ENCODE results near the gene ADAMTS16.

GRCh38 chr5:5155617-5156016, 15.5 kb downstream of the ADAMTS16 start:
- no peak for TF ChIP-seq EZH2phosphoT487 (IDR thresholded peaks at IDR 0.05; ENCODE audit: low read depth, severe bottlenecking, unreplicated experiment)
- TF ChIP-seq EZH2 (IDR thresholded peaks at IDR 0.05; ENCODE audit: borderline replicate concordance): no peak
- TF ChIP-seq, protein P1, sequence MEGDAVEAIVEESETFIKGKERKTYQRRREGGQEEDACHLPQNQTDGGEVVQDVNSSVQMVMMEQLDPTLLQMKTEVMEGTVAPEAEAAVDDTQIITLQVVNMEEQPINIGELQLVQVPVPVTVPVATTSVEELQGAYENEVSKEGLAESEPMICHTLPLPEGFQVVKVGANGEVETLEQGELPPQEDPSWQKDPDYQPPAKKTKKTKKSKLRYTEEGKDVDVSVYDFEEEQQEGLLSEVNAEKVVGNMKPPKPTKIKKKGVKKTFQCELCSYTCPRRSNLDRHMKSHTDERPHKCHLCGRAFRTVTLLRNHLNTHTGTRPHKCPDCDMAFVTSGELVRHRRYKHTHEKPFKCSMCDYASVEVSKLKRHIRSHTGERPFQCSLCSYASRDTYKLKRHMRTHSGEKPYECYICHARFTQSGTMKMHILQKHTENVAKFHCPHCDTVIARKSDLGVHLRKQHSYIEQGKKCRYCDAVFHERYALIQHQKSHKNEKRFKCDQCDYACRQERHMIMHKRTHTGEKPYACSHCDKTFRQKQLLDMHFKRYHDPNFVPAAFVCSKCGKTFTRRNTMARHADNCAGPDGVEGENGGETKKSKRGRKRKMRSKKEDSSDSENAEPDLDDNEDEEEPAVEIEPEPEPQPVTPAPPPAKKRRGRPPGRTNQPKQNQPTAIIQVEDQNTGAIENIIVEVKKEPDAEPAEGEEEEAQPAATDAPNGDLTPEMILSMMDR (IDR thresholded peaks at IDR 0.05; ENCODE audit: poor library complexity): no peak

All from hepatocyte (in vitro differentiated cells).